ENCODE results near the gene PON2. TPM values are rescaled to one million over a fixed set of nuclear protein-coding genes. Genes with fewer than 3 reads are reported as not detected.
A peak's percentile ranks its signal among the peaks of the same experiment; 100 is the strongest.

PON2 gene
- total and polyA plus RNA-seq, 10 of the 15 experiments (the other 5 are each of a cell fraction or from before 2014, with no cell fraction given), result 22.9 to 127 (median 46.1) TPM

- ChIA-PET POLR2A (interaction anchor here (0.9 to 2.0 kb wide), 4 partner anchors 10 to 23 kb away, joined by 3 to 8 read pairs (median 4); no protein-coding TSS in a partner anchor), CTCF (interaction anchor here (0.7 to 3.1 kb wide), 5 partner anchors 11 to 73 kb away, joined by 3 to 22 read pairs (median 8); no protein-coding TSS in a partner anchor), SMC1A (ENCODE audit: uncharacterized antibody, unreplicated experiment) (interaction anchor here (0.6 to 3.8 kb wide), 18 partner anchors 8 to 116 kb away, joined by 3 to 21 read pairs (median 5); no protein-coding TSS in a partner anchor), RAD21 (ENCODE audit: unreplicated experiment) (interaction anchor here (0.9 to 4.7 kb wide), 8 partner anchors 11 to 77 kb away, joined by 3 to 36 read pairs (median 6); no protein-coding TSS in a partner anchor)
- no peaks in the 10 kb centered on the region for H3K79me2 ChIP-seq (ENCODE audit: control insufficient read depth, insufficient read depth, low read length)
- intact Hi-C loops (cut with micrococcal nuclease; ENCODE audit: unreplicated experiment), result loop anchor here (2.0 kb wide), 2 partner anchors 17 to 67 kb away; no protein-coding TSS in a partner anchor
- 67% methylated on average over 6 of the region's 6 CpGs for WGBS (ENCODE audit: insufficient coverage, insufficient replicate concordance, low lambda C conversion rate, missing lambda C conversion rate)
- no peak overlapping the region for H3K9ac ChIP-seq (ENCODE audit: control insufficient read depth, insufficient read depth, low read length)
- DNase-seq (ENCODE audit: low read depth, low spot score) (no peak), ATAC-seq (peak; percentile 3), FAIRE-seq (peak; percentile 18)
- no peaks in the 10 kb centered on the region for H4K20me1 ChIP-seq (ENCODE audit: control insufficient read depth, insufficient read depth)
- TF ChIP-seq ZBTB11 (CRISPR knock-in tag; IDR thresholded peaks at IDR 0.05) (no peak), BRCA1 (IDR thresholded peaks at IDR 0.05; ENCODE audit: low read depth, low read length) (no peak), PML (IDR thresholded peaks at IDR 0.05; ENCODE audit: low read length) (0 out of 2 replicates have a peak, but pooled peaks have one; percentile 16), TCF7 (IDR thresholded peaks at IDR 0.05; ENCODE audit: borderline replicate concordance) (peak; percentile 64; the same call in 1 of the 2 replicates)
- TF ChIP-seq, protein P1, sequence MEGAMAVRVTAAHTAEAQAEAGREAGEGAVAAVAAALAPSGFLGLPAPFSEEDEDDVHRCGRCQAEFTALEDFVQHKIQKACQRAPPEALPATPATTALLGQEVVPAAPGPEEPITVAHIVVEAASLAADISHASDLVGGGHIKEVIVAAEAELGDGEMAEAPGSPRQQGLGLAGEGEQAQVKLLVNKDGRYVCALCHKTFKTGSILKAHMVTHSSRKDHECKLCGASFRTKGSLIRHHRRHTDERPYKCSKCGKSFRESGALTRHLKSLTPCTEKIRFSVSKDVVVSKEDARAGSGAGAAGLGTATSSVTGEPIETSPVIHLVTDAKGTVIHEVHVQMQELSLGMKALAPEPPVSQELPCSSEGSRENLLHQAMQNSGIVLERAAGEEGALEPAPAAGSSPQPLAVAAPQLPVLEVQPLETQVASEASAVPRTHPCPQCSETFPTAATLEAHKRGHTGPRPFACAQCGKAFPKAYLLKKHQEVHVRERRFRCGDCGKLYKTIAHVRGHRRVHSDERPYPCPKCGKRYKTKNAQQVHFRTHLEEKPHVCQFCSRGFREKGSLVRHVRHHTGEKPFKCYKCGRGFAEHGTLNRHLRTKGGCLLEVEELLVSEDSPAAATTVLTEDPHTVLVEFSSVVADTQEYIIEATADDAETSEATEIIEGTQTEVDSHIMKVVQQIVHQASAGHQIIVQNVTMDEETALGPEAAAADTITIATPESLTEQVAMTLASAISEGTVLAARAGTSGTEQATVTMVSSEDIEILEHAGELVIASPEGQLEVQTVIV (IDR thresholded peaks at IDR 0.05; ENCODE audit: borderline replicate concordance, partially characterized antibody), result no peak
- H3K27ac ChIP-seq (ENCODE audit: control insufficient read depth, insufficient read depth), result no peak overlapping the region
- H3K27me3 ChIP-seq (replicated peaks in 1 of 2; ENCODE audit: control insufficient read depth in 2 of 2, insufficient read depth in 2 of 2, low read length in 1 of 2), result no peaks in the 10 kb centered on the region
- H2AFZ ChIP-seq (ENCODE audit: control insufficient read depth, low read depth, low read length), result peak overlapping the region; percentile 22
- H3K4me2 ChIP-seq (ENCODE audit: control insufficient read depth, insufficient read depth), result peak overlapping the region; percentile 72
- H3K36me3 ChIP-seq (ENCODE audit: control insufficient read depth in 2 of 2, insufficient read depth in 2 of 2, low read length in 1 of 2), result no peaks in the 10 kb centered on the region; a peak in 1 of 4 replicates
- in situ Hi-C loops (cut with MboI), result no loop called here
- no TSS peak for BruUV-seq (replicated peaks)
- no peaks in the 10 kb centered on the region for H3K9me3 ChIP-seq (replicated peaks; ENCODE audit: control insufficient read depth, insufficient read depth, low read length)
- H3K4me3 ChIP-seq, result peak overlapping the region; percentile 56
- H3K4me1 ChIP-seq (ENCODE audit: control insufficient read depth, insufficient read depth, low read length), result no peaks in the 10 kb centered on the region
Observed at GRCh38 chr7:95433952-95434556, 774 bp downstream of the PON2 start.
